Measurements from ENCODE around the gene C19orf25.

GRCh38 chr19:1470055-1470304, 9.0 kb downstream of the C19orf25 start:
- TF ChIP-seq CTCF (conservative IDR thresholded peaks at IDR 0.05), result no peak
- TF ChIP-seq ZFX (IDR thresholded peaks at IDR 0.05), result no peak
